Hepatocyte (in vitro differentiated cells): ENCODE data around the gene COL2A1.

Source experiments
- CTCF ChIP-seq: fragments of 200-600 bp; sonication (generic); IDR thresholded peaks from 2 replicates; pipeline ENCODE4 v1.5.1; 2016; ENCODE audit warnings: antibody characterized with exemption, mild to moderate bottlenecking; ENCODE audit not compliant: poor library complexity
- EZH2 ChIP-seq: fragments of 200-600 bp; sonication (generic); IDR thresholded peaks from 2 replicates; pipeline ENCODE4 v1.6.1; 2016; ENCODE audit warnings: antibody characterized with exemption, mild to moderate bottlenecking, borderline replicate concordance
- EZH2phosphoT487 ChIP-seq: fragments of 200-600 bp; sonication (generic); IDR thresholded peaks from one replicate; pipeline ENCODE4 v1.6.1; 2018; ENCODE audit warnings: antibody characterized with exemption, mild to moderate bottlenecking, low read depth, moderate library complexity; ENCODE audit not compliant: unreplicated experiment, severe bottlenecking

DNA sequence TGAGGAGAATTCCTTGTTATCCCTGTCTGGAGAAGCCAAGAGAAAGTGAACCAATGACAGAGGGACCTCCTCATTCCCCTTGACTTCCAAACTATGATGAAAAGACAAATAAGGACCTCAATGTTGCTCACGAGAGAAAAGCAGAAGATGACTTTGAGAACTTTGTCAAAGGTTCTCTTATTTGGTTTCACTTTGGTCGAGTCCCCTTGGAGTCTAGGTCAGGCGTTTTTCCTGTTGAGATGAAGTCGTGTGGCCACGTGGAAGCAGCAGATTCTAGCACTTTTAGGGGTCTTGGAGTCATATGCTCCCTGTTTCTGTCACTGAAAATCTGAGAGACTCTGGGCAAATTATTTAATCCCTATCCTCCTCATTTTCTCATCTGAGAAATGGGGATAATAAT lies 33.8 kb upstream of the COL2A1 start:
- TF ChIP-seq CTCF (no peak), EZH2 (no peak), EZH2phosphoT487 (no peak)
